Tibial nerve (tissue), 3 donors: ENCODE measurements around the gene SIRT6.
"Not testable (repeated sequence)": the region's sequence is repeated elsewhere in the genome, so short reads cannot be mapped to it uniquely, and the experiment has no call there.

Experiments used
- POLR2A ChIP-seq, 2 donors: fragments of 450-650 bp; IDR thresholded peaks; one replicate each; pipeline ENCODE4 v1.6.1; 2017; ENCODE audit warnings: antibody characterized with exemption in 2 of 2, mild to moderate bottlenecking in 2 of 2, moderate library complexity in 2 of 2
- TF ChIP-seq, protein P1 (sequence below), 5 experiments: fragments of 200-600 bp in 3 of 5; fragments of 450-650 bp in 2 of 5; sonication (generic) in 3 of 5; IDR thresholded peaks; one replicate each; pipeline ENCODE4 v1.5.1; 2016 to 2019; ENCODE audit warnings: antibody characterized with exemption in 5 of 5, mild to moderate bottlenecking in 3 of 5, moderate library complexity in 2 of 5

DNA sequence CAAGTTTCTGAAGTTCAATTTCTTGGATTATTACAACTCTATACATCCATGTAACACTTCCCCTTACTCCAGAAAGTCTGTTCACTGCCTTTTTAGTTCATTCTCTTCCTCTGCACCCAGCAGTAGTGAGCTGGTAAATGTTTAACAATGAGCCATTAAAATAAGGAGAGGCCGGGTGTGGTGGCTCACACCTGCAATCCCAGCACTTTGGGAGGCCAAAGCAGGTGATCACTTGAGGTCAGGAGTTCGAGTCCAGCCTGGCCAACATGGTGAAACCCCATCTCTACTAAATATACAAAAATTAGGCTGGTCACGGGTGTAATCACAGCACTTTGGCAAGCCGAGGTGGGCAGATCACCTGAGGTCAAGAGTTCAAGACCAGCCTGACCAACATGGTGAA lies 55.0 kb downstream of the SIRT6 start:
- not testable (repeated sequence) for TF ChIP-seq POLR2A (IDR thresholded peaks at IDR 0.05)
- TF ChIP-seq, protein P1, sequence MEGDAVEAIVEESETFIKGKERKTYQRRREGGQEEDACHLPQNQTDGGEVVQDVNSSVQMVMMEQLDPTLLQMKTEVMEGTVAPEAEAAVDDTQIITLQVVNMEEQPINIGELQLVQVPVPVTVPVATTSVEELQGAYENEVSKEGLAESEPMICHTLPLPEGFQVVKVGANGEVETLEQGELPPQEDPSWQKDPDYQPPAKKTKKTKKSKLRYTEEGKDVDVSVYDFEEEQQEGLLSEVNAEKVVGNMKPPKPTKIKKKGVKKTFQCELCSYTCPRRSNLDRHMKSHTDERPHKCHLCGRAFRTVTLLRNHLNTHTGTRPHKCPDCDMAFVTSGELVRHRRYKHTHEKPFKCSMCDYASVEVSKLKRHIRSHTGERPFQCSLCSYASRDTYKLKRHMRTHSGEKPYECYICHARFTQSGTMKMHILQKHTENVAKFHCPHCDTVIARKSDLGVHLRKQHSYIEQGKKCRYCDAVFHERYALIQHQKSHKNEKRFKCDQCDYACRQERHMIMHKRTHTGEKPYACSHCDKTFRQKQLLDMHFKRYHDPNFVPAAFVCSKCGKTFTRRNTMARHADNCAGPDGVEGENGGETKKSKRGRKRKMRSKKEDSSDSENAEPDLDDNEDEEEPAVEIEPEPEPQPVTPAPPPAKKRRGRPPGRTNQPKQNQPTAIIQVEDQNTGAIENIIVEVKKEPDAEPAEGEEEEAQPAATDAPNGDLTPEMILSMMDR (IDR thresholded peaks at IDR 0.05) = not testable (repeated sequence)
